OCI-LY1 (cell line): ENCODE measurements around the gene ITIH2.

Experiments used
- H2AFZ ChIP-seq: fragments of 200-600 bp; sonication (generic), shearing (Covaris generic); 2 replicates; pipeline ENCODE4 v1.6.0; 2014; ENCODE audit warnings: antibody characterized with exemption, mild to moderate bottlenecking, low read length
- H3F3A ChIP-seq: fragments of 200-600 bp; sonication (generic), shearing (Covaris generic); 2 replicates; pipeline ENCODE4 v1.6.0; 2014; ENCODE audit warnings: mild to moderate bottlenecking, antibody characterized with exemption, low read length, moderate library complexity; ENCODE audit not compliant: insufficient read depth
- H3K27ac ChIP-seq: fragments of 200-600 bp; sonication (generic); 2 replicates; pipeline ENCODE4 v1.5.1; 2014; ENCODE audit warnings: low read length, mixed run types, mild to moderate bottlenecking, low read depth; ENCODE audit not compliant: poor library complexity, severe bottlenecking
- H3K27me3 ChIP-seq: fragments of 200-600 bp; sonication (generic); 2 replicates; pipeline ENCODE4 v1.6.0; 2014; ENCODE audit warnings: antibody characterized with exemption, mild to moderate bottlenecking, low read length, moderate library complexity; ENCODE audit not compliant: insufficient read depth
- H3K36me3 ChIP-seq: fragments of 200-600 bp; sonication (generic); 2 replicates; pipeline ENCODE4 v1.6.1; 2014; ENCODE audit warnings: mild to moderate bottlenecking, antibody characterized with exemption, low read length, moderate library complexity, mixed read lengths; ENCODE audit not compliant: insufficient read depth
- H3K4me1 ChIP-seq: fragments of 200-600 bp; sonication (generic); 2 replicates; pipeline ENCODE4 v1.5.1; 2014; ENCODE audit warnings: mild to moderate bottlenecking, low read length, moderate library complexity; ENCODE audit not compliant: insufficient read depth, severe bottlenecking
- H3K4me2 ChIP-seq: fragments of 200-600 bp; sonication (generic), shearing (Covaris generic); 2 replicates; pipeline ENCODE4 v1.6.1; 2014; ENCODE audit warnings: low read length
- H3K4me3 ChIP-seq: fragments of 200-600 bp; sonication (generic); 2 replicates; pipeline ENCODE4 v1.5.1; 2014; ENCODE audit warnings: low read length, low read depth, mild to moderate bottlenecking, mixed read lengths; ENCODE audit not compliant: poor library complexity, severe bottlenecking
- H3K79me2 ChIP-seq: fragments of 200-600 bp; shearing (Covaris generic); 2 replicates; pipeline ENCODE4 v1.6.1; 2016; ENCODE audit warnings: mixed run types, low read length, mixed read lengths; ENCODE audit not compliant: insufficient read depth
- H3K9ac ChIP-seq: fragments of 200-600 bp; sonication (generic), shearing (Covaris generic); 2 replicates; pipeline ENCODE4 v1.6.1; 2014; ENCODE audit warnings: mild to moderate bottlenecking, low read length, mixed read lengths
- H3K9me2 ChIP-seq: fragments of 200-600 bp; sonication (generic), shearing (Covaris generic); 2 replicates; pipeline ENCODE4 v1.6.1; 2014; ENCODE audit warnings: low read depth, mild to moderate bottlenecking, low read length, mixed read lengths
- H3K9me3 ChIP-seq: fragments of 200-600 bp; shearing (Covaris generic); 2 replicates; pipeline ENCODE4 v1.6.1; 2014; ENCODE audit warnings: low read length, mixed read lengths
- H4K20me1 ChIP-seq: fragments of 200-600 bp; sonication (generic), shearing (Covaris generic); 2 replicates; pipeline ENCODE4 v1.6.0; 2016; ENCODE audit warnings: mild to moderate bottlenecking, low read length; ENCODE audit not compliant: insufficient read depth
- EZH2 ChIP-seq: fragments of 200-600 bp; sonication (generic), shearing (Covaris generic); IDR thresholded peaks from 2 replicates; pipeline ENCODE4 v1.8.0; 2017; ENCODE audit warnings: borderline replicate concordance, mixed run types, mild to moderate bottlenecking, antibody characterized with exemption, low read length, moderate library complexity, mixed read lengths
- TF ChIP-seq, protein P1 (sequence below): fragments of 200-600 bp; sonication (generic), shearing (Covaris generic); IDR thresholded peaks from 2 replicates; pipeline ENCODE4 v1.5.1; 2017; ENCODE audit warnings: mild to moderate bottlenecking, antibody characterized with exemption, low read length, moderate library complexity, mixed read lengths

The ITIH2 gene

DNA sequence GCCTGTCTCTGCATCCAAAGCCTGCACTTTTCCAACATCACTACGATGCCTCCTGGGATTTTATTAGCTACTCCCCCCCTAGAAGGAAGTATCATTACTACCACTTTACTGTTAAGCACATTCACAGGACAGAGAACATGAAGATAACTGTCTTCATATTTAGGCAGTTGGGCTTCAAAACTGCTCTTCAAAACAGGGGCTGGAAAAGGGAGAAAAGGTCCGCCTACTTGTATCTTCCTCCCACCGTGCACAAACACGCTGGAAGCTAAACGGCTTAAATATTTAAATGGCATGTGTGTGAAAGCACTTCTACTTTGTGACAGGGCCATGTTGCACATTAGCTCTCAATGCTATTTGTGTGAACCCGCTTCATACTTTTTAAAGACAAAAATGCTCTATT lies 37.3 kb upstream of the ITIH2 start:
- H3K4me2 ChIP-seq: no peak overlapping the region
- H3F3A ChIP-seq: no peaks in the 10 kb centered on the region
- no peaks in the 10 kb centered on the region for H3K9me2 ChIP-seq
- H2AFZ ChIP-seq: no peak overlapping the region
- H3K79me2 ChIP-seq: no peaks in the 10 kb centered on the region
- H4K20me1 ChIP-seq: no peaks in the 10 kb centered on the region
- H3K4me1 ChIP-seq: no peaks in the 10 kb centered on the region
- no peak overlapping the region for H3K27ac ChIP-seq
- no peaks in the 10 kb centered on the region for H3K36me3 ChIP-seq
- no peak overlapping the region for H3K4me3 ChIP-seq
- no peaks in the 10 kb centered on the region for H3K9me3 ChIP-seq
- H3K9ac ChIP-seq: no peak overlapping the region
- no peaks in the 10 kb centered on the region for H3K27me3 ChIP-seq
- TF ChIP-seq, protein P1, sequence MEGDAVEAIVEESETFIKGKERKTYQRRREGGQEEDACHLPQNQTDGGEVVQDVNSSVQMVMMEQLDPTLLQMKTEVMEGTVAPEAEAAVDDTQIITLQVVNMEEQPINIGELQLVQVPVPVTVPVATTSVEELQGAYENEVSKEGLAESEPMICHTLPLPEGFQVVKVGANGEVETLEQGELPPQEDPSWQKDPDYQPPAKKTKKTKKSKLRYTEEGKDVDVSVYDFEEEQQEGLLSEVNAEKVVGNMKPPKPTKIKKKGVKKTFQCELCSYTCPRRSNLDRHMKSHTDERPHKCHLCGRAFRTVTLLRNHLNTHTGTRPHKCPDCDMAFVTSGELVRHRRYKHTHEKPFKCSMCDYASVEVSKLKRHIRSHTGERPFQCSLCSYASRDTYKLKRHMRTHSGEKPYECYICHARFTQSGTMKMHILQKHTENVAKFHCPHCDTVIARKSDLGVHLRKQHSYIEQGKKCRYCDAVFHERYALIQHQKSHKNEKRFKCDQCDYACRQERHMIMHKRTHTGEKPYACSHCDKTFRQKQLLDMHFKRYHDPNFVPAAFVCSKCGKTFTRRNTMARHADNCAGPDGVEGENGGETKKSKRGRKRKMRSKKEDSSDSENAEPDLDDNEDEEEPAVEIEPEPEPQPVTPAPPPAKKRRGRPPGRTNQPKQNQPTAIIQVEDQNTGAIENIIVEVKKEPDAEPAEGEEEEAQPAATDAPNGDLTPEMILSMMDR: no peak
- no peak for TF ChIP-seq EZH2

DNA sequence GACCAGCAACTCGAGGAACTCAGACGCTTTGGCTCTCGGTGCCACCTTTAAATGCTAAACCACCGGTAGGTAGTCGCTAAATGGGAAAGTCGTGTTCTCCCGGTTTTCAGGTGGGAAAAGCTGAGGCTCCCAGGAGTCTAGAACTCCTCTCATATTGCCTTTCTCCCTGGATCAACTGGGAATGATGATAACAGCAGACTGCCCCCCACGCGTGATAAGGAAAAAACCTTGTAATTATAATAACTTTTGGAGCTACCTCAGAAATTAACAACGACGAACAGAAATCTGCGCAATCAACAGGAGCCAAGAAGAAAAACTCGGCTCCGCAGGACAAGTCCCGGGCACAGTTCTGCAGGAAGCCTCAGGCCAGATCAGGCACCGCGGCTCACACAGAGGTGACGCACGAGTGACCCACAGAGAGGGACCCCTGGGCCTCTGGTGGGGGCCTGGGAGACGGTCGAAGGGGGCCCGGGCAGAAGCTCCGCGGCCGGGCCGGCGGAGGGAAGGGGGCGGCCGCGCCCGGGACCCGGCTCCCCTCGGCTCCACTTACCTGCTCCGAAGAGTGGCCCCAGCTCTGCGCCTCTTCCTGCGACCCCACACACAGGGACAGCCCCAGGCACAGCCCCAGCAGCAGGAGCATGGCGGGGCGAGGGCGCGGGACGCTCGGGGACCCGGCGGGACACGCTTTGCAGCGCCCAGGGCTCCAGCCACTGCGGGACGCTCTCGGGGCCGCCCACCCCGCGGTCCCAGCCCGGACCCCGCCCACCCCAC lies 36.7 kb upstream of the ITIH2 start, which contains the start of gene ITIH5:
ITIH5 (minus strand) TSS at position 714 of the 771 bp plus-strand sequence; CDS start at position 640, 74 bp downstream.
- H3K27ac ChIP-seq: no peak within 1 kb of the TSS

DNA sequence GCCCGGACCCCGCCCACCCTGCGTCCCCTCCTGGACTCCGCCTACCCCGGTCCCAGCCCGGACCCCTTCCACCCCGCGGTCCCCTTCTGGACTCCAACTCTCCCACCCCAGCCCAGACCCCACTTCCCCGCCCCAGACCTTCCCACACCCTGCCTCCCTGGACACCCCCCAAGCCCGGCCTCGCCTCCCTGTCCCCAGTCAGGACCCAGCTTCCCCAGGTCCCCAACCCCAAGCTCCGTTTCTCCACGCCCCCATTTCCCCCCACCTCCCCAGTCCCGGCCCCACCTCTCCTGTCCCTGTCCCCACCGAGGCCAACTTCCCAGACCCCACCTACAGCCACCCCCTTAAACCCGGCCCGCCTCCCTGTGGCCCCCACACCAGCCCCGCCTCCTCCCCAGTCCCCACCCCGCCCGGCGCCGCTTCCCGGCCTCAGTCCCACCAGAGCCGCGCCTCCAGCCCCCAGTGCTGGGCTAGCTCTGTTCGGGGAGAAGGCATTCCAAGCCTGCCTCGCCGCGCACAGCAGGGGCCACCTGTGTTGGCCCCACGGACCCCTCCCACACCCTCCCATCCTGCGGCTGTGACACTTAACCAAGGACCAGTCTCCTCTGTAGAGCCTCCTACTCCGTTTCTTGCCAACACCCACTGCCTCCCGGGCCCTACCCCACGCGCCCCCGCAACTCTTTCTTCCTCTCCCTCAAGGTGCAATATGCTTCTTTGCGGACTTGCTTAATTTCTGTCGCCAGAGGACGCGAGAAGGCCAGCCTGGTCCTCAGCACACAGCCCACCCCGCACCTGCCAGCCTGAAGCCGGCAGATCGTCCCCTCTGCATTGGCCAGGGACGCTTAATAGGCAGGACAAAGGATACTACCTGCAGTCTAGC lies 35.6 kb upstream of the ITIH2 start:
- Histone ChIP-seq H2AFZ (no peak overlapping the region), H3K9me3 (no peaks in the 10 kb centered on the region), H3K36me3 (no peaks in the 10 kb centered on the region), H3K9ac (no peak overlapping the region), H3K4me3 (no peak overlapping the region), H4K20me1 (no peaks in the 10 kb centered on the region), H3K79me2 (no peaks in the 10 kb centered on the region), H3K27ac (no peak overlapping the region), H3K27me3 (no peaks in the 10 kb centered on the region), H3K4me2 (no peak overlapping the region), H3K9me2 (no peaks in the 10 kb centered on the region), H3F3A (no peaks in the 10 kb centered on the region), H3K4me1 (no peaks in the 10 kb centered on the region)
- TF ChIP-seq, protein P1: no peak
- TF ChIP-seq EZH2: no peak

More for the DNA sequence above, 36.7 kb upstream of the ITIH2 start, which contains the start of gene ITIH5:
- Histone ChIP-seq H3K36me3 (no peaks in the 10 kb centered on the region), H2AFZ (no peak within 1 kb of the TSS), H3K4me1 (no peaks in the 10 kb centered on the region), H3F3A (no peaks in the 10 kb centered on the region), H3K9ac (no peak within 1 kb of the TSS), H3K4me2 (no peak within 1 kb of the TSS), H3K4me3 (no peak within 1 kb of the TSS), H3K9me2 (no peaks in the 10 kb centered on the region), H3K27me3 (no peaks in the 10 kb centered on the region), H4K20me1 (no peaks in the 10 kb centered on the region), H3K9me3 (no peaks in the 10 kb centered on the region), H3K79me2 (no peaks in the 10 kb centered on the region)
- TF ChIP-seq, protein P1: no peak
- no peak for TF ChIP-seq EZH2
